NCI-H345 (cell line): Measurements from ENCODE around the gene NASP.

Experiments
- DNase-seq: peaks from one replicate; lab custom pipeline; 2025; lab: John Stamatoyannopoulos, UW

NASP gene

GRCh38 chr1:45667321-45668111 is 83.7 kb downstream of the NASP start:
- DNase-seq = no peak
